ENCODE results near the gene APOB.

- TF ChIP-seq, protein P1, sequence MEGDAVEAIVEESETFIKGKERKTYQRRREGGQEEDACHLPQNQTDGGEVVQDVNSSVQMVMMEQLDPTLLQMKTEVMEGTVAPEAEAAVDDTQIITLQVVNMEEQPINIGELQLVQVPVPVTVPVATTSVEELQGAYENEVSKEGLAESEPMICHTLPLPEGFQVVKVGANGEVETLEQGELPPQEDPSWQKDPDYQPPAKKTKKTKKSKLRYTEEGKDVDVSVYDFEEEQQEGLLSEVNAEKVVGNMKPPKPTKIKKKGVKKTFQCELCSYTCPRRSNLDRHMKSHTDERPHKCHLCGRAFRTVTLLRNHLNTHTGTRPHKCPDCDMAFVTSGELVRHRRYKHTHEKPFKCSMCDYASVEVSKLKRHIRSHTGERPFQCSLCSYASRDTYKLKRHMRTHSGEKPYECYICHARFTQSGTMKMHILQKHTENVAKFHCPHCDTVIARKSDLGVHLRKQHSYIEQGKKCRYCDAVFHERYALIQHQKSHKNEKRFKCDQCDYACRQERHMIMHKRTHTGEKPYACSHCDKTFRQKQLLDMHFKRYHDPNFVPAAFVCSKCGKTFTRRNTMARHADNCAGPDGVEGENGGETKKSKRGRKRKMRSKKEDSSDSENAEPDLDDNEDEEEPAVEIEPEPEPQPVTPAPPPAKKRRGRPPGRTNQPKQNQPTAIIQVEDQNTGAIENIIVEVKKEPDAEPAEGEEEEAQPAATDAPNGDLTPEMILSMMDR (IDR thresholded peaks at IDR 0.05): no peak
- no peak for TF ChIP-seq POLR2A (IDR thresholded peaks at IDR 0.05)
Measured at GRCh38 chr2:20961858-20962257, 82.0 kb downstream of the APOB start.

All from prostate gland (tissue), 2 donors.